Upper lobe of left lung (tissue), 4 donors: ENCODE results near the gene DYRK2.

Experiments used
- CTCF ChIP-seq, 6 experiments: fragments of 450-650 bp in 4 of 6; fragments of 200-600 bp in 2 of 6; sonication (generic) in 2 of 6; IDR thresholded peaks; one replicate each; pipeline ENCODE4 v1.5.1; 2016 to 2019; ENCODE audit warnings: antibody characterized with exemption in 6 of 6
- EP300 ChIP-seq, 4 donors: sonication (generic); formaldehyde crosslinking; IDR thresholded peaks; one replicate each; pipeline ENCODE4 v1.5.1; 2017; ENCODE audit warnings: antibody characterized with exemption in 4 of 4, control low read depth in 2 of 4
- POLR2AphosphoS5 ChIP-seq, 2 donors: sonication (generic); formaldehyde crosslinking; IDR thresholded peaks; one replicate each; pipeline ENCODE4 v1.5.1; 2017; ENCODE audit warnings: antibody characterized with exemption in 2 of 2

GRCh38 chr12:67664171-67664570 is 15.6 kb downstream of the DYRK2 start:
- no peak for TF ChIP-seq CTCF (IDR thresholded peaks at IDR 0.05)
- no peak for TF ChIP-seq EP300 (IDR thresholded peaks at IDR 0.05)
- no peak for TF ChIP-seq POLR2AphosphoS5 (IDR thresholded peaks at IDR 0.05)
